ENCODE measurements around the gene RNF144A. TPM values are rescaled to one million over a fixed set of nuclear protein-coding genes. Genes with fewer than 3 reads are reported as not detected.

RNF144A gene
- total and polyA plus RNA-seq, 4 donors = 0.63 to 27.6 (median 4.1) TPM

DNA sequence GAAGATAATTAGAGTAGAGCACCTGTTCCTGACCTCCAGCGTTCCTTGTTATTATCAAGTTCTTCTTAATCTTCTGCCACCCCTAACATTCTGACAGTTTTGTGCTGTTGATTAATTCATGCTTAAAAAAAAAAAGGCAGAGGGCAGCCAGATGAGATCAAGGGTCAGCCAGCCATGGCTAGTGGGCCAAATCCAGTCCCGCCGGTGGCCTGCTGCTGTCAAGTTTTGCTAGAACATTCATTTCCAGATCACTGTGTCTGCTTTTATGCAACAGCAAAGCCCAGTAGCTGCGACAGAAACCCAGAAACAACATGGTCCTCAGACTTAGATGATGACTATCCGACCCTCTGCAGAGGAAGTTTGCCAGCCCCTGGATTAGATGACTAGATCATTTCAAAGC lies 101.6 kb downstream of the RNF144A start:
- Histone ChIP-seq H3K27ac (ENCODE audit: low read depth in 1 of 2, low read length in 2 of 2) (no peak overlapping the region), H3K9me3 (ENCODE audit: control insufficient read depth, low read length) (no peaks in the 10 kb centered on the region), H3K27me3 (ENCODE audit: control insufficient read depth in 1 of 2, insufficient read depth in 2 of 2, low read length in 1 of 2) (no peaks in the 10 kb centered on the region), H3K4me1 (ENCODE audit: control insufficient read depth in 1 of 2, insufficient read depth in 2 of 2, low read length in 2 of 2) (no peaks in the 10 kb centered on the region), H3K36me3 (ENCODE audit: control insufficient read depth in 1 of 2, insufficient read depth in 2 of 2, low read length in 1 of 2) (no peaks in the 10 kb centered on the region), H3K4me3 (ENCODE audit: low read length in 2 of 2) (no peak overlapping the region)
- ATAC-seq (ENCODE audit: low FRiP score) (no peak), DNase-seq (no peak)
- intact Hi-C loops (cut with DNase I) = no loop called here
- WGBS, 2 donors = 82 to 86% methylated on average over 5 of the region's 5 CpGs

- intact Hi-C loops (cut with DNase I) = no loop called here
- H3K27ac ChIP-seq (ENCODE audit: low read depth in 1 of 2, low read length in 2 of 2) = no peak overlapping the region
These were observed 102.0 kb downstream of the RNF144A start for GRCh38 chr2:7019191-7019590.

DNA sequence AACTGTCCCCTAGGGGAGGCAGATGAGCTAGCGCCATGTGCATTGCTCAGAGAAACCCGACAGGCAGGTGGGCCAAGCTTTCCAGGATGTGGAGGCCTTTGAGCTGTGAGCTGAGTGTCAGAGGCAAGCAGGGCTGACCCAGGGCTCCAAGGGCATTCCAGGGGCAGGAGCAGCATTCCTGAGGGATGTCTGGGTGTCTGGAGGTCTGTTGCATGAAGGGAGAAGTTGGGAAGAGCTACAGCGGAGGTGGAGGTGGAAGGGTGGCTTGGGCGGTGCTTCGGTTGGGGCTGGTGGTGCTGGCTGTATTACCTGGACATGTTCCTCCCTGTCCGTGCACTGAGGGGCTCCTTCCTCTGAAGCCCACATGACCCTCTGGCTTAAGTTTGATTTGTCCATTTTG lies 102.8 kb downstream of the RNF144A start:
- DNase-seq (no peak), ATAC-seq (ENCODE audit: low FRiP score) (no peak)
- Histone ChIP-seq H3K9me3 (ENCODE audit: control insufficient read depth, low read length) (no peaks in the 10 kb centered on the region), H3K4me3 (ENCODE audit: low read length in 2 of 2) (no peak overlapping the region), H3K27ac (ENCODE audit: low read depth in 1 of 2, low read length in 2 of 2) (no peak overlapping the region), H3K27me3 (ENCODE audit: control insufficient read depth in 1 of 2, insufficient read depth in 2 of 2, low read length in 1 of 2) (no peaks in the 10 kb centered on the region), H3K36me3 (ENCODE audit: control insufficient read depth in 1 of 2, insufficient read depth in 2 of 2, low read length in 1 of 2) (no peaks in the 10 kb centered on the region), H3K4me1 (ENCODE audit: control insufficient read depth in 1 of 2, insufficient read depth in 2 of 2, low read length in 2 of 2) (no peaks in the 10 kb centered on the region)
- intact Hi-C loops (cut with DNase I) = no loop called here
- 97% methylated on average over 6 of the region's 6 CpGs for WGBS, 2 donors

More at GRCh38 chr2:7019191-7019590, 102.0 kb downstream of the RNF144A start:
- Histone ChIP-seq H3K4me3 (ENCODE audit: low read length in 2 of 2) (no peak overlapping the region), H3K4me1 (ENCODE audit: control insufficient read depth in 1 of 2, insufficient read depth in 2 of 2, low read length in 2 of 2) (no peaks in the 10 kb centered on the region), H3K27me3 (ENCODE audit: control insufficient read depth in 1 of 2, insufficient read depth in 2 of 2, low read length in 1 of 2) (no peaks in the 10 kb centered on the region), H3K9me3 (ENCODE audit: control insufficient read depth, low read length) (no peaks in the 10 kb centered on the region), H3K36me3 (ENCODE audit: control insufficient read depth in 1 of 2, insufficient read depth in 2 of 2, low read length in 1 of 2) (no peaks in the 10 kb centered on the region)
- no peak for DNase-seq
- 92% methylated on average over 17 of the region's 17 CpGs for WGBS, 2 donors
- ATAC-seq (ENCODE audit: low FRiP score) = no peak

DNA sequence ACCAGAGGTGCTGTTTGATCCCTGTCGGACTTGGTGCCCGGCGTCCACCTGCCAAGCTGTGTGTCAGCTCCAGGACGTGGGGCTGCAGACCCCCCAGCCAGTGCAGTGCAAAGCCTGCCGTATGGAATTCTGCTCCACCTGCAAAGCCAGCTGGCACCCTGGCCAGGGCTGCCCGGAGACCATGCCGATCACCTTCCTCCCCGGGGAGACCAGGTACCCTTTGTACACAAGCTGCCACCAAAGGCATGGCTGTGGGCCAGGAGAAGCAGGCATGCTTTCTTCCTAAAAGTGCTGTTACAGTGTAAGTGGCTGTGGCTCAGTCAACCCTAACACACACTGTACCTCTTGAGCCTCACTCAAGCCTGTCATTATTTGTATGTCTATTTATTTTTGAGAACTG lies 103.3 kb downstream of the RNF144A start:
- Histone ChIP-seq H3K4me1 (ENCODE audit: control insufficient read depth in 1 of 2, insufficient read depth in 2 of 2, low read length in 2 of 2) (no peaks in the 10 kb centered on the region), H3K36me3 (ENCODE audit: control insufficient read depth in 1 of 2, insufficient read depth in 2 of 2, low read length in 1 of 2) (no peaks in the 10 kb centered on the region), H3K4me3 (ENCODE audit: low read length in 2 of 2) (no peak overlapping the region), H3K27ac (ENCODE audit: low read depth in 1 of 2, low read length in 2 of 2) (no peak overlapping the region), H3K27me3 (ENCODE audit: control insufficient read depth in 1 of 2, insufficient read depth in 2 of 2, low read length in 1 of 2) (no peaks in the 10 kb centered on the region), H3K9me3 (ENCODE audit: control insufficient read depth, low read length) (no peaks in the 10 kb centered on the region)
- intact Hi-C loops (cut with DNase I) = no loop called here
- 90% methylated on average over 8 of the region's 8 CpGs for WGBS, 2 donors
- DNase-seq = no peak
- no peak for ATAC-seq (ENCODE audit: low FRiP score)

- Histone ChIP-seq H3K4me1 (ENCODE audit: control insufficient read depth in 1 of 2, insufficient read depth in 2 of 2, low read length in 2 of 2) (no peaks in the 10 kb centered on the region), H3K27ac (ENCODE audit: low read depth in 1 of 2, low read length in 2 of 2) (no peak overlapping the region), H3K27me3 (ENCODE audit: control insufficient read depth in 1 of 2, insufficient read depth in 2 of 2, low read length in 1 of 2) (no peaks in the 10 kb centered on the region), H3K9me3 (ENCODE audit: control insufficient read depth, low read length) (no peaks in the 10 kb centered on the region), H3K4me3 (ENCODE audit: low read length in 2 of 2) (no peak overlapping the region), H3K36me3 (ENCODE audit: control insufficient read depth in 1 of 2, insufficient read depth in 2 of 2, low read length in 1 of 2) (no peaks in the 10 kb centered on the region)
- WGBS, 2 donors = 79 to 92% methylated on average over 11 of the region's 11 CpGs
- no peak for DNase-seq
- ATAC-seq (ENCODE audit: low FRiP score) = no peak
- intact Hi-C loops (cut with DNase I) = no loop called here
These were observed 103.8 kb downstream of the RNF144A start for GRCh38 chr2:7020939-7021470.

- Histone ChIP-seq H3K9me3 (ENCODE audit: control insufficient read depth, low read length) (no peaks in the 10 kb centered on the region), H3K4me3 (ENCODE audit: low read length in 2 of 2) (no peak overlapping the region), H3K36me3 (ENCODE audit: control insufficient read depth in 1 of 2, insufficient read depth in 2 of 2, low read length in 1 of 2) (no peaks in the 10 kb centered on the region), H3K27me3 (ENCODE audit: control insufficient read depth in 1 of 2, insufficient read depth in 2 of 2, low read length in 1 of 2) (no peaks in the 10 kb centered on the region), H3K27ac (ENCODE audit: low read depth in 1 of 2, low read length in 2 of 2) (no peak overlapping the region), H3K4me1 (ENCODE audit: control insufficient read depth in 1 of 2, insufficient read depth in 2 of 2, low read length in 2 of 2) (no peaks in the 10 kb centered on the region)
- ATAC-seq (ENCODE audit: low FRiP score) (no peak), DNase-seq (no peak)
- intact Hi-C loops (cut with DNase I) = no loop called here
- 51 to 52% methylated on average over 11 of the region's 11 CpGs for WGBS, 2 donors
These were observed 105.5 kb downstream of the RNF144A start for GRCh38 chr2:7022492-7023385.

GRCh38 chr2:7023542-7023941 lies 106.3 kb downstream of the RNF144A start:
- H3K27me3 ChIP-seq (ENCODE audit: control insufficient read depth in 1 of 2, insufficient read depth in 2 of 2, low read length in 1 of 2) = no peaks in the 10 kb centered on the region
- no peak overlapping the region for H3K4me3 ChIP-seq (ENCODE audit: low read length in 2 of 2)
- DNase-seq (no peak), ATAC-seq (ENCODE audit: low FRiP score) (no peak)
- 34 to 42% methylated on average over 2 of the region's 2 CpGs for WGBS, 2 donors
- H3K36me3 ChIP-seq (ENCODE audit: control insufficient read depth in 1 of 2, insufficient read depth in 2 of 2, low read length in 1 of 2) = no peaks in the 10 kb centered on the region
- H3K9me3 ChIP-seq (ENCODE audit: control insufficient read depth, low read length) = no peaks in the 10 kb centered on the region
- H3K4me1 ChIP-seq (ENCODE audit: control insufficient read depth in 1 of 2, insufficient read depth in 2 of 2, low read length in 2 of 2) = no peaks in the 10 kb centered on the region
- no peak overlapping the region for H3K27ac ChIP-seq (ENCODE audit: low read depth in 1 of 2, low read length in 2 of 2)
- intact Hi-C loops (cut with DNase I) = no loop called here

DNA sequence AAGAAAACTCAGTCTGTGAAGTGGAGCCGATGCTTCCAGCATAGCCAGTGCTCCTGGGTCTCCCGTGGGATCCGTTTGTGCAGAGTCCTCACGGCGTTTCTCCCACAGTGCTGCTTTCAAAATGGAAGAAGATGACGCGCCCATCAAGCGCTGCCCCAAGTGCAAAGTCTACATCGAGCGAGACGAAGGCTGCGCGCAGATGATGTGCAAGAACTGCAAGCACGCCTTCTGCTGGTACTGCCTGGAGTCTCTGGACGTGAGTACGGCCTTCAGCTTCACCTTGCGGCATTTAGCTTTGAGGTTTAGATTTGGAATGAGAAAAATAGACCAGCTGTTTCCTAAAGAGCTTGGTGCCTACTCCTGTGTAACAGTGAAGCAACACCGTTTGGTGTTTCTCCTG lies 107.0 kb downstream of the RNF144A start:
- H3K9me3 ChIP-seq (ENCODE audit: control insufficient read depth, low read length) = no peaks in the 10 kb centered on the region
- H3K36me3 ChIP-seq (ENCODE audit: control insufficient read depth in 1 of 2, insufficient read depth in 2 of 2, low read length in 1 of 2) = no peaks in the 10 kb centered on the region
- no peaks in the 10 kb centered on the region for H3K27me3 ChIP-seq (ENCODE audit: control insufficient read depth in 1 of 2, insufficient read depth in 2 of 2, low read length in 1 of 2)
- H3K4me3 ChIP-seq (ENCODE audit: low read length in 2 of 2) = no peak overlapping the region
- no peak overlapping the region for H3K27ac ChIP-seq (ENCODE audit: low read depth in 1 of 2, low read length in 2 of 2)
- 90 to 92% methylated on average over 18 of the region's 18 CpGs for WGBS, 2 donors
- intact Hi-C loops (cut with DNase I) = no loop called here
- no peaks in the 10 kb centered on the region for H3K4me1 ChIP-seq (ENCODE audit: control insufficient read depth in 1 of 2, insufficient read depth in 2 of 2, low read length in 2 of 2)
- DNase-seq (no peak), ATAC-seq (ENCODE audit: low FRiP score) (no peak)

GRCh38 chr2:7025082-7025481 lies 107.9 kb downstream of the RNF144A start:
- Histone ChIP-seq H3K36me3 (ENCODE audit: control insufficient read depth in 1 of 2, insufficient read depth in 2 of 2, low read length in 1 of 2) (no peaks in the 10 kb centered on the region), H3K9me3 (ENCODE audit: control insufficient read depth, low read length) (no peaks in the 10 kb centered on the region), H3K27ac (ENCODE audit: low read depth in 1 of 2, low read length in 2 of 2) (no peak overlapping the region), H3K4me3 (ENCODE audit: low read length in 2 of 2) (no peak overlapping the region), H3K27me3 (ENCODE audit: control insufficient read depth in 1 of 2, insufficient read depth in 2 of 2, low read length in 1 of 2) (no peaks in the 10 kb centered on the region), H3K4me1 (ENCODE audit: control insufficient read depth in 1 of 2, insufficient read depth in 2 of 2, low read length in 2 of 2) (no peaks in the 10 kb centered on the region)
- no peak for ATAC-seq (ENCODE audit: low FRiP score)
- intact Hi-C loops (cut with DNase I) = no loop called here
- DNase-seq = no peak
- WGBS, 2 donors = 79 to 89% methylated on average over 9 of the region's 9 CpGs
